ENCODE results near the gene SLC8B1. TPM values are rescaled to one million over a fixed set of nuclear protein-coding genes. Genes with fewer than 3 reads are reported as not detected.

The SLC8B1 gene
- total and polyA plus RNA-seq, 9 of the 15 experiments (the other 6 are each of a cell fraction or from before 2014, with no cell fraction given), result 0.86 to 34.1 (median 18.5) TPM

DNA sequence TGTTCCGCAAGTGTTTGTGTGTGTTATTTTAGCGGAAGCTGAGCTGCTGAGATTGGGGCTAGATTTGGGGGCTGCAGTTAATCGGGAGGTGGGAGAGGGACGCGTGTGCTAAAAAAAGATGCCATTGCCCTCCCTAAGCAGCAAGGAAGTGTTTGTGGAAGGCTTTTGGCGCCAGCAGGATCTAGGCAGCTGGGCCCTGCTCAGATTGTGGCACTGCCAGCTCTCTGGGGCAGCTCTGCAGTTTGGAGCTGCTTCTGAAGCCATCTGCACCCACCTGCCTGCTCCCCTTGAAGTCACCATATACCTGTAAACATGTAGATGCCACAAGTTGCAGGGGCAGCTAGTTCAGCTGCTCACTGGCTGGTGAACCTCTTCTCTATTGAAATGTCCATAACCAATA is 84.9 kb downstream of the SLC8B1 start:
- WGBS (ENCODE audit: insufficient coverage, low coverage, missing lambda C conversion rate), result 86% methylated on average over 6 of the region's 6 CpGs
- Histone ChIP-seq H3K27ac (ENCODE audit: extremely low read depth, low read depth, low read length) (no peak overlapping the region), H3K9me3 (replicated peaks; ENCODE audit: control insufficient read depth, insufficient read depth, low read depth, low read length) (peaks cover 2% of the 10 kb centered on the region; the same call in 1 of the 2 replicates), H3K36me3 (ENCODE audit: control insufficient read depth, insufficient read depth, low read length) (peaks cover 34% of the 10 kb centered on the region; the same call in 2 of the 3 replicates), H4K20me1 (replicated peaks; ENCODE audit: control insufficient read depth, insufficient read depth, low read length) (no peaks in the 10 kb centered on the region), H3K9ac (ENCODE audit: insufficient read depth in 1 of 2, low read depth in 2 of 2, low read length in 2 of 2) (no peak overlapping the region), H3K4me2 (ENCODE audit: insufficient read depth, low read length) (no peak overlapping the region), H3K9me1 (ENCODE audit: control insufficient read depth, insufficient read depth, low read length) (no peaks in the 10 kb centered on the region), H3K4me1 (replicated peaks in 1 of 2; ENCODE audit: control insufficient read depth in 2 of 2, insufficient read depth in 2 of 2, low read length in 2 of 2) (peaks cover 15 to 25% of the 10 kb centered on the region in 2 experiments; a peak in 4 of 5 replicates), H2AFZ (ENCODE audit: low read depth, low read length) (no peak overlapping the region), H3K4me3 (no peak overlapping the region), H3K27me3 (ENCODE audit: control insufficient read depth in 2 of 2, insufficient read depth in 2 of 2, low read length in 2 of 2) (no peaks in the 10 kb centered on the region), H3K79me2 (ENCODE audit: control insufficient read depth, insufficient read depth, low read length) (no peaks in the 10 kb centered on the region)
- in situ Hi-C loops (cut with MboI) (no loop called here), intact Hi-C loops (cut with micrococcal nuclease) (no loop called here)
- DNase-seq (ENCODE audit: extremely low read depth in 1 of 4, low spot score in 3 of 4) (no peak), FAIRE-seq (no peak), ATAC-seq (no peak)
- POLR2A ChIA-PET, result interaction anchor here (1.0 to 1.1 kb wide), 3 partner anchors 11 to 71 kb away, joined by 3 to 6 read pairs (median 3); no protein-coding TSS in a partner anchor
- CTCF ChIA-PET (ENCODE audit: low intra/inter-chr PET ratio), result no interaction called here
- BruUV-seq (replicated peaks), result no TSS peak
- no peak for TF ChIP-seq EGR1 (conservative IDR thresholded peaks at IDR 0.05)
- TF ChIP-seq BRD9 (IDR thresholded peaks at IDR 0.05; ENCODE audit: low read depth, partially characterized antibody), result no peak
- TF ChIP-seq IFI16 (CRISPR knock-in tag; IDR thresholded peaks at IDR 0.05), result no peak
- TF ChIP-seq NFE2L1 (tag; IDR thresholded peaks at IDR 0.05; ENCODE audit: borderline replicate concordance, low read depth), result no peak
- TF ChIP-seq, protein P1, sequence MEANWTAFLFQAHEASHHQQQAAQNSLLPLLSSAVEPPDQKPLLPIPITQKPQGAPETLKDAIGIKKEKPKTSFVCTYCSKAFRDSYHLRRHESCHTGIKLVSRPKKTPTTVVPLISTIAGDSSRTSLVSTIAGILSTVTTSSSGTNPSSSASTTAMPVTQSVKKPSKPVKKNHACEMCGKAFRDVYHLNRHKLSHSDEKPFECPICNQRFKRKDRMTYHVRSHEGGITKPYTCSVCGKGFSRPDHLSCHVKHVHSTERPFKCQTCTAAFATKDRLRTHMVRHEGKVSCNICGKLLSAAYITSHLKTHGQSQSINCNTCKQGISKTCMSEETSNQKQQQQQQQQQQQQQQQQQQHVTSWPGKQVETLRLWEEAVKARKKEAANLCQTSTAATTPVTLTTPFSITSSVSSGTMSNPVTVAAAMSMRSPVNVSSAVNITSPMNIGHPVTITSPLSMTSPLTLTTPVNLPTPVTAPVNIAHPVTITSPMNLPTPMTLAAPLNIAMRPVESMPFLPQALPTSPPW (CRISPR knock-in tag; IDR thresholded peaks at IDR 0.05), result no peak
- no peak for TF ChIP-seq ZNF668 (CRISPR knock-in tag; IDR thresholded peaks at IDR 0.05)
- no peak for TF ChIP-seq ZNF316 (IDR thresholded peaks at IDR 0.05)
- TF ChIP-seq MLLT1 (IDR thresholded peaks at IDR 0.05), result no peak
- no peak for TF ChIP-seq ERF (CRISPR knock-in tag; IDR thresholded peaks at IDR 0.05)
- TF ChIP-seq PCBP1 (IDR thresholded peaks at IDR 0.05; ENCODE audit: low read depth, low read length, poor library complexity, severe bottlenecking), result no peak
- TF ChIP-seq, protein P2, sequence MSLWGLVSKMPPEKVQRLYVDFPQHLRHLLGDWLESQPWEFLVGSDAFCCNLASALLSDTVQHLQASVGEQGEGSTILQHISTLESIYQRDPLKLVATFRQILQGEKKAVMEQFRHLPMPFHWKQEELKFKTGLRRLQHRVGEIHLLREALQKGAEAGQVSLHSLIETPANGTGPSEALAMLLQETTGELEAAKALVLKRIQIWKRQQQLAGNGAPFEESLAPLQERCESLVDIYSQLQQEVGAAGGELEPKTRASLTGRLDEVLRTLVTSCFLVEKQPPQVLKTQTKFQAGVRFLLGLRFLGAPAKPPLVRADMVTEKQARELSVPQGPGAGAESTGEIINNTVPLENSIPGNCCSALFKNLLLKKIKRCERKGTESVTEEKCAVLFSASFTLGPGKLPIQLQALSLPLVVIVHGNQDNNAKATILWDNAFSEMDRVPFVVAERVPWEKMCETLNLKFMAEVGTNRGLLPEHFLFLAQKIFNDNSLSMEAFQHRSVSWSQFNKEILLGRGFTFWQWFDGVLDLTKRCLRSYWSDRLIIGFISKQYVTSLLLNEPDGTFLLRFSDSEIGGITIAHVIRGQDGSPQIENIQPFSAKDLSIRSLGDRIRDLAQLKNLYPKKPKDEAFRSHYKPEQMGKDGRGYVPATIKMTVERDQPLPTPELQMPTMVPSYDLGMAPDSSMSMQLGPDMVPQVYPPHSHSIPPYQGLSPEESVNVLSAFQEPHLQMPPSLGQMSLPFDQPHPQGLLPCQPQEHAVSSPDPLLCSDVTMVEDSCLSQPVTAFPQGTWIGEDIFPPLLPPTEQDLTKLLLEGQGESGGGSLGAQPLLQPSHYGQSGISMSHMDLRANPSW (CRISPR knock-in tag; IDR thresholded peaks at IDR 0.05), result no peak
- no peak for TF ChIP-seq NCOA1 (IDR thresholded peaks at IDR 0.05; ENCODE audit: low read depth)
- no peak for TF ChIP-seq KAT2B (IDR thresholded peaks at IDR 0.05; ENCODE audit: low read depth, low read length)
- TF ChIP-seq SMAD2 (IDR thresholded peaks at IDR 0.05; ENCODE audit: low read depth, low read length), result no peak
- no peak for TF ChIP-seq SMARCA5 (IDR thresholded peaks at IDR 0.05)
- no peak for TF ChIP-seq ZNF507 (tag; conservative IDR thresholded peaks at IDR 0.05)
- TF ChIP-seq, protein P3, sequence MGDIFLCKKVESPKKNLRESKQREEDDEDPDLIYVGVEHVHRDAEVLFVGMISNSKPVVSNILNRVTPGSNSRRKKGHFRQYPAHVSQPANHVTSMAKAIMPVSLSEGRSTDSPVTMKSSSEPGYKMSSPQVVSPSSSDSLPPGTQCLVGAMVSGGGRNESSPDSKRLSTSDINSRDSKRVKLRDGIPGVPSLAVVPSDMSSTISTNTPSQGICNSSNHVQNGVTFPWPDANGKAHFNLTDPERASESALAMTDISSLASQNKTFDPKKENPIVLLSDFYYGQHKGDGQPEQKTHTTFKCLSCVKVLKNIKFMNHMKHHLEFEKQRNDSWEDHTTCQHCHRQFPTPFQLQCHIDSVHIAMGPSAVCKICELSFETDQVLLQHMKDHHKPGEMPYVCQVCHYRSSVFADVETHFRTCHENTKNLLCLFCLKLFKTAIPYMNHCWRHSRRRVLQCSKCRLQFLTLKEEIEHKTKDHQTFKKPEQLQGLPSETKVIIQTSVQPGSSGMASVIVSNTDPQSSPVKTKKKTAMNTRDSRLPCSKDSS (IDR thresholded peaks at IDR 0.05; ENCODE audit: low read depth, partially characterized antibody), result no peak
- TF ChIP-seq POLR3A (IDR thresholded peaks at IDR 0.05; ENCODE audit: borderline replicate concordance, extremely low read depth, insufficient read depth, insufficient read length), result no peak

Data from K562 (cell line).